Skeletal muscle tissue (tissue), 4 donors: ENCODE results near the gene THSD4. TPM values are rescaled to one million over a fixed set of nuclear protein-coding genes. Genes with fewer than 3 reads are reported as not detected.

Experiments used
- H3K27ac ChIP-seq: one replicate; pipeline ENCODE4 v1.7.0; 2013; ENCODE audit warnings: mild to moderate bottlenecking, low read depth, low read length, inconsistent platforms
- H3K27me3 ChIP-seq, 3 donors: one replicate each; pipeline ENCODE4 v1.7.0; 2013; ENCODE audit warnings: low read length in 3 of 3; ENCODE audit not compliant: control insufficient read depth in 3 of 3, insufficient read depth in 3 of 3
- H3K36me3 ChIP-seq, 3 donors: one replicate each; pipeline ENCODE4 v1.7.0; 2013; ENCODE audit warnings: low read length in 3 of 3; ENCODE audit not compliant: control insufficient read depth in 3 of 3, insufficient read depth in 3 of 3
- H3K4me1 ChIP-seq, 3 donors: one replicate each; pipeline ENCODE4 v1.7.0; 2013; ENCODE audit warnings: low read length in 3 of 3, mild to moderate bottlenecking in 3 of 3; ENCODE audit not compliant: control insufficient read depth in 3 of 3, insufficient read depth in 3 of 3
- H3K4me3 ChIP-seq, 3 donors: one replicate each; pipeline ENCODE4 v1.7.0; 2013; ENCODE audit warnings: low read length in 3 of 3
- H3K9ac ChIP-seq, 3 donors: one replicate each; pipeline ENCODE4 v1.7.0; 2013; ENCODE audit warnings: low read length in 3 of 3, mild to moderate bottlenecking in 3 of 3, moderate library complexity in 2 of 3, low read depth in 1 of 3
- H3K9me3 ChIP-seq, 3 donors: one replicate each; pipeline ENCODE4 v1.7.0; 2013; ENCODE audit warnings: low read length in 3 of 3; ENCODE audit not compliant: control insufficient read depth in 3 of 3
- total RNA-seq: library from RNA; depleted of rRNA; stranded (reverse); fragments of >200 nt; gene quantifications from one replicate; pipeline ENCODE4 v1.2.3, GENCODE V29; 2014
- donor health status: Osteomylitis.

Gene THSD4
- total RNA-seq, 1 donor from 2014 or later, result 15.7 TPM

DNA sequence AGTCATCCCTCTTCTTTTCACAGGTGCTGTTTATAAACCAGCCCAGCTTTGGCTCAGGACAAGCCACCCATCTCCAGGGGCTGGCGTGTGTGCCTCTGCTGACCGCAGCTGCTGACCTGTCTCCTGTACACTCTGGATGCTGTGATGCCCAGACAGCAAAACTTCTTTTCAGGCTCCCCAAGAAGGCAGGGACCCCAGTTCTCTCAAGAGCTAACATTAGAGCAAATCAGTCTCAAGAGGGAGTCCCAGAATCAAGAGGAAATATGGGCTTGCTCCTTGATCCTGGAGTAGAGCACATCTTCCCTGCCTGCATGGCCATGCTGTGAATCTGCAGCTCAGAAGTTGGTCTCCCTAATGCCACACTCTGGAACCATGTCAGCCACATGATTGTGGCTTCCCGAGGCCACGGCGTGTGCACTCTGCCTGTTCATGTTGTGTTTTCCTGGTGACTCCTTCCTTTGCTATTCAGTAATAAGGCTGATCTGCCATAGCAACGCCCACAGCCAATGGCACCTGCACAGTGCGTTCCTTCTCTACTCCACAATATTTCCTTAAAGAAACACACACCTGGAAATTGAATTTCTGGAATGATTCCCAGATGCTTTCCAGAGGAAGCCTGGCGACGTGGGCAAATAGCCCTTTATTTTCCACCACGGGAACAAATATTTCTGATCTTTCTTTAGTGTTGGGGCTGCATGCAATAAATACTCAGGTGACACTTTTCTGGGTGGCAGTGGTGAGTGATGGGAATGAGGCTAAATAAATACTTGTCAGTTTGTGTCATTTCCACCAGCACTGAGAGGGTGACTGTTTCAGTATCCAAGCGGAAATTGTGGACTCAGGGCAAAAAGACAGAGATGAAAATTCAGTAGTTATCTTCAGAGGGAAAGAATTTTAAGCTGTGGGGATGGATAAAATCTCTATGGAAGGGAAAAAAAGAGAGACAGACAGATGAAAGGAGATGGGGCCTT is 21.9 kb upstream of the THSD4 start:
- H3K27ac ChIP-seq, result no peak overlapping the region
- peaks cover 0 to 4% (median 0%) of the 10 kb centered on the region in 3 donors for H3K27me3 ChIP-seq
- peaks cover 0 to 3% (median 3%) of the 10 kb centered on the region in 3 donors for H3K9me3 ChIP-seq
- H3K4me1 ChIP-seq, result peaks cover 2 to 5% (median 3%) of the 10 kb centered on the region in 3 donors
- no peak overlapping the region for H3K4me3 ChIP-seq
- H3K36me3 ChIP-seq, result no peaks in the 10 kb centered on the region
- H3K9ac ChIP-seq, result no peak overlapping the region

- Histone ChIP-seq H3K27me3 (peaks cover 0 to 4% (median 0%) of the 10 kb centered on the region in 3 donors), H3K4me3 (no peak overlapping the region), H3K36me3 (no peaks in the 10 kb centered on the region), H3K9ac (no peak overlapping the region), H3K9me3 (no peaks in the 10 kb centered on the region), H3K27ac (no peak overlapping the region), H3K4me1 (peaks cover 2 to 5% (median 3%) of the 10 kb centered on the region in 3 donors)
Observed at GRCh38 chr15:71094137-71094536, 21.1 kb upstream of the THSD4 start.

DNA sequence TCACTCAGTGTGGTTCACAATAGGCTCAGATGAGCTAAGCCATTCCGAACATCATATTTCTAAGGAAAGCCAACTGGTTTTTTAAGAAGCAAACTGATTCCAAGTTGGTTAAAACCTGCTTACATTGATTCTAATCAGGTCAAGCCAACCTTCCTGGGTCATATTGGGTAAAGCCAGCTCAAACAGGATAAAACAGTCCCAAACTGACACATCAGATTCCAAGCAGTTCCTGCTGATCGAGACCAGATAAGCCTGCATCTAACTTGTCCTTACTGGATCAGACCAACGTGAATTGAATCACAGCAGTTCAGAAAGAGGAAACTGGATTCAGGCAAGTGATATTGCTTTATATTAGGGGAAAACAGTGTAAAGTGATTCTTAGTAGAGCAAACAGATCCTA is 18.6 kb upstream of the THSD4 start:
- Histone ChIP-seq H3K4me1 (peaks cover 2 to 5% (median 3%) of the 10 kb centered on the region in 3 donors), H3K36me3 (no peaks in the 10 kb centered on the region), H3K4me3 (no peak overlapping the region), H3K27ac (no peak overlapping the region), H3K27me3 (peaks cover 0 to 4% (median 0%) of the 10 kb centered on the region in 3 donors), H3K9ac (no peak overlapping the region), H3K9me3 (no peaks in the 10 kb centered on the region)

GRCh38 chr15:71097890-71098289 is 17.4 kb upstream of the THSD4 start:
- Histone ChIP-seq H3K27me3 (no peaks in the 10 kb centered on the region), H3K4me3 (no peak overlapping the region), H3K27ac (no peak overlapping the region), H3K4me1 (peaks cover 2 to 5% (median 3%) of the 10 kb centered on the region in 3 donors), H3K9ac (no peak overlapping the region), H3K36me3 (no peaks in the 10 kb centered on the region), H3K9me3 (no peaks in the 10 kb centered on the region)

GRCh38 chr15:71098920-71099319 is 16.4 kb upstream of the THSD4 start:
- Histone ChIP-seq H3K9ac (no peak overlapping the region), H3K36me3 (no peaks in the 10 kb centered on the region), H3K9me3 (no peaks in the 10 kb centered on the region), H3K27me3 (no peaks in the 10 kb centered on the region), H3K4me1 (no peaks in the 10 kb centered on the region), H3K27ac (no peak overlapping the region), H3K4me3 (no peak overlapping the region)

- Histone ChIP-seq H3K4me1 (no peaks in the 10 kb centered on the region), H3K27me3 (no peaks in the 10 kb centered on the region), H3K27ac (no peak overlapping the region), H3K9me3 (no peaks in the 10 kb centered on the region), H3K36me3 (no peaks in the 10 kb centered on the region), H3K9ac (no peak overlapping the region), H3K4me3 (no peak overlapping the region)
Observed at GRCh38 chr15:71103102-71103676, 12.1 kb upstream of the THSD4 start.

DNA sequence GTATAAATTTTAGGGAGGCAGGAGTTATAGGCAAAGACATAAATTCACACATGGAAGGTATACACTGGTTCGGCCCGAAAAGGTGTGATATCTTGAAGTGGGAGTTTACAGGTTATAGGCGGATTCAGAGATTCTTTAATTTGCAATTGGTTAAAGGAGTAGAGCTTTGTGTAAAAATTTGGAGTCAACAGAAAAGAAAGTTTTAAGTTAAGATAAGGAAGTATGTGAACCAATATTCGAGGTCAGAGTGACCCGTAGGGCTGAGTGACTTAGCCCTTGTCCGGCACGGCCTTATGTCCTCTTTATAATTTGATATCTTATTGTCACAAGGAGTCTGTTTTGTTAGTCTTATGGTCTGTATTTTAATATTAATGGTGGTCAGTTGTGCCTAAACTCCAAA is 10.6 kb upstream of the THSD4 start:
- no peaks in the 10 kb centered on the region for H3K9me3 ChIP-seq
- no peak overlapping the region for H3K4me3 ChIP-seq
- no peak overlapping the region for H3K9ac ChIP-seq
- no peaks in the 10 kb centered on the region for H3K4me1 ChIP-seq
- H3K27me3 ChIP-seq, result no peaks in the 10 kb centered on the region
- H3K36me3 ChIP-seq, result no peaks in the 10 kb centered on the region
- H3K27ac ChIP-seq, result no peak overlapping the region

DNA sequence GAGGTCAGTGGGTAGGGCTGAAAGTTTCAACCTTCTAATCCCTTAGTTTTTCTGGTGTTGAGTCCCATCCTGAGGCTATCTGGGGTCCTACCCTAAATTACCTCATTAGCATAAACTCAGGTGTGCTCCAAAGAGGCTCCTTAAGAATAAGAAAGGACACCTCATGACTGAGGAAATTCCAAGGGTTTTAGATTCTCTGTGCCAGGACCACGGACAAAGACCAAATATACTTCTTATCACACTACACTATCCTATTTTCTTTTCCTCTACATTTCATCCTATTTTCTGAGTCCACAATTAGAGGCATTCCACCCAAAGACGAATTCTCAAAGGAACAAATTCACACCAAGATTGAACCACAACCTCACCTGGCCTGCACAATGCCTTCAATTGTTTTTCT is 9.8 kb upstream of the THSD4 start:
- no peak overlapping the region for H3K9ac ChIP-seq
- no peaks in the 10 kb centered on the region for H3K4me1 ChIP-seq
- no peaks in the 10 kb centered on the region for H3K9me3 ChIP-seq
- no peak overlapping the region for H3K27ac ChIP-seq
- no peak overlapping the region for H3K4me3 ChIP-seq
- no peaks in the 10 kb centered on the region for H3K36me3 ChIP-seq
- H3K27me3 ChIP-seq, result no peaks in the 10 kb centered on the region

GRCh38 chr15:71106802-71107500 is 8.3 kb upstream of the THSD4 start:
- no peak overlapping the region for H3K27ac ChIP-seq
- no peaks in the 10 kb centered on the region for H3K36me3 ChIP-seq
- H3K4me3 ChIP-seq, result no peak overlapping the region
- no peaks in the 10 kb centered on the region for H3K27me3 ChIP-seq
- no peaks in the 10 kb centered on the region for H3K9me3 ChIP-seq
- H3K4me1 ChIP-seq, result no peaks in the 10 kb centered on the region
- no peak overlapping the region for H3K9ac ChIP-seq

DNA sequence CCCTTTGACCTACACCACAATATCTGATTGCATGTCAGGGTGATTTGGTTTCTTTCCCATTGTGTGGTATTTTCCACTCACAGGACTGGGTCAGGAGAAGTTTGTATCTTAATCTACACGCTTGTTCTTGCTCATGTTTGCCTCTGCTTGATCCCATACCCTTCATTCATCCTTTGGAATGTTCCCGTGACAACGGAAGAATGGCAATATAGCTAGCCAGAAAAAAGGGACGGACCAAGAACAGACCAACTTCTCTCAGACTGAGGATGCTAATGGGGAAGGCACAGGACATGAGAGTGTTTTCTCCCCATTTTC is 7.8 kb upstream of the THSD4 start:
- Histone ChIP-seq H3K27me3 (no peaks in the 10 kb centered on the region), H3K27ac (no peak overlapping the region), H3K9me3 (no peaks in the 10 kb centered on the region), H3K36me3 (no peaks in the 10 kb centered on the region), H3K4me3 (no peak overlapping the region), H3K9ac (no peak overlapping the region), H3K4me1 (no peaks in the 10 kb centered on the region)
